Right lobe of liver (tissue), 4 donors: ENCODE data around the gene PCDH15.

Source experiments
- POLR2A ChIP-seq: fragments of 450-650 bp; IDR thresholded peaks from one replicate; pipeline ENCODE4 v1.6.1; 2017; ENCODE audit warnings: antibody characterized with exemption, mild to moderate bottlenecking
- TF ChIP-seq, protein P1 (sequence below), 4 donors: fragments of 200-600 bp in 3 of 4; fragments of 450-650 bp in 1 of 4; IDR thresholded peaks; one replicate each; pipeline versions ENCODE4 v1.5.1 to v1.8.0; 2016 to 2022; ENCODE audit warnings: antibody characterized with exemption in 4 of 4, mild to moderate bottlenecking in 2 of 4
- donor health status: DM: no; HTN: no; CAD: no.
- donor health status: DM: no; HTN: no; CAD: no.
- donor health status: DM: no; HTN: yes; CAD: no.

DNA sequence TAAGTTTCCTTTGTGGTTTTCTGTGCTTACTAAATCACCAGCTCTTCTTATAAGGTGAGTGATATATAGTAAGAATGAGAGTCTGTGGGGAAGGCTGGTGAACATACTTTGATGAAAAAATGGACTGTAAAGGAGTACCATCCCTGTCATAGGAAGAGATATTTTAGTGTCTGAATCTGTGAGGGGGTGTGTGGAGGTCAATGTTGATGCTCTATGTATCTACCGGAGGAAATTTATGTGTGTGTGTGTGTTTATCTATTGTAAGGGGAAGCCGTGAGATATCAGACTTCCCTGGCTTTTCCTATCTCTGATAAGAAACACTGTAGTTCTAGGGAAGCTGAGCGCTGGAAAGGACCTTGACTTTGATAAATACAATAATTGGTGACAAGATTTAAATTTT is 179.0 kb downstream of the PCDH15 start:
- TF ChIP-seq, protein P1, sequence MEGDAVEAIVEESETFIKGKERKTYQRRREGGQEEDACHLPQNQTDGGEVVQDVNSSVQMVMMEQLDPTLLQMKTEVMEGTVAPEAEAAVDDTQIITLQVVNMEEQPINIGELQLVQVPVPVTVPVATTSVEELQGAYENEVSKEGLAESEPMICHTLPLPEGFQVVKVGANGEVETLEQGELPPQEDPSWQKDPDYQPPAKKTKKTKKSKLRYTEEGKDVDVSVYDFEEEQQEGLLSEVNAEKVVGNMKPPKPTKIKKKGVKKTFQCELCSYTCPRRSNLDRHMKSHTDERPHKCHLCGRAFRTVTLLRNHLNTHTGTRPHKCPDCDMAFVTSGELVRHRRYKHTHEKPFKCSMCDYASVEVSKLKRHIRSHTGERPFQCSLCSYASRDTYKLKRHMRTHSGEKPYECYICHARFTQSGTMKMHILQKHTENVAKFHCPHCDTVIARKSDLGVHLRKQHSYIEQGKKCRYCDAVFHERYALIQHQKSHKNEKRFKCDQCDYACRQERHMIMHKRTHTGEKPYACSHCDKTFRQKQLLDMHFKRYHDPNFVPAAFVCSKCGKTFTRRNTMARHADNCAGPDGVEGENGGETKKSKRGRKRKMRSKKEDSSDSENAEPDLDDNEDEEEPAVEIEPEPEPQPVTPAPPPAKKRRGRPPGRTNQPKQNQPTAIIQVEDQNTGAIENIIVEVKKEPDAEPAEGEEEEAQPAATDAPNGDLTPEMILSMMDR (IDR thresholded peaks at IDR 0.05), result no peak
- TF ChIP-seq POLR2A, result no peak
